ENCODE results near the gene NAALADL2.
"Not testable (repeated sequence)": the region's sequence is repeated elsewhere in the genome, so short reads cannot be mapped to it uniquely, and the experiment has no call there.

Gene NAALADL2

GRCh38 chr3:175357758-175358157 is 498.6 kb downstream of the NAALADL2 start:
- H3K27me3 ChIP-seq (ENCODE audit: control insufficient read depth, insufficient read depth, low read length), result no peaks in the 10 kb centered on the region
- H3K9ac ChIP-seq (ENCODE audit: low read length), result no peak overlapping the region
- no peaks in the 10 kb centered on the region for H3K36me3 ChIP-seq (ENCODE audit: control insufficient read depth, insufficient read depth, low read length)
- H3K27ac ChIP-seq (ENCODE audit: low read depth, low read length), result no peak overlapping the region
- H3K9me3 ChIP-seq (ENCODE audit: control insufficient read depth, insufficient read depth, low read depth, low read length), result 0 out of 2 replicates have a peak, but pooled peaks cover 4% of the 10 kb centered on the region
- no peak overlapping the region for H3K4me3 ChIP-seq (ENCODE audit: low read depth, low read length)
- H3K4me1 ChIP-seq (ENCODE audit: control insufficient read depth, insufficient read depth, low read length), result no peaks in the 10 kb centered on the region

- no peak overlapping the region for H3K4me3 ChIP-seq (ENCODE audit: low read depth, low read length)
- H3K27me3 ChIP-seq (ENCODE audit: control insufficient read depth, insufficient read depth, low read length), result no peaks in the 10 kb centered on the region
- no peak overlapping the region for H3K27ac ChIP-seq (ENCODE audit: low read depth, low read length)
- no peaks in the 10 kb centered on the region for H3K4me1 ChIP-seq (ENCODE audit: control insufficient read depth, insufficient read depth, low read length)
- no peak overlapping the region for H3K9ac ChIP-seq (ENCODE audit: low read length)
- H3K36me3 ChIP-seq (ENCODE audit: control insufficient read depth, insufficient read depth, low read length), result no peaks in the 10 kb centered on the region
- H3K9me3 ChIP-seq (ENCODE audit: control insufficient read depth, insufficient read depth, low read depth, low read length), result 0 out of 2 replicates have a peak, but pooled peaks cover 6% of the 10 kb centered on the region
These were observed 499.8 kb downstream of the NAALADL2 start for GRCh38 chr3:175358935-175359334.

- H3K27ac ChIP-seq (ENCODE audit: low read depth, low read length); H3K36me3 ChIP-seq (ENCODE audit: control insufficient read depth, insufficient read depth, low read length): not testable (repeated sequence)
These were observed 511.3 kb downstream of the NAALADL2 start for GRCh38 chr3:175370426-175370825.

GRCh38 chr3:175371187-175371586 is 512.1 kb downstream of the NAALADL2 start:
- not testable (repeated sequence) for H3K9ac ChIP-seq (ENCODE audit: low read length)

More at GRCh38 chr3:175370426-175370825, 511.3 kb downstream of the NAALADL2 start:
- H3K4me1 ChIP-seq (ENCODE audit: control insufficient read depth, insufficient read depth, low read length); H3K9ac ChIP-seq (ENCODE audit: low read length); H3K27me3 ChIP-seq (ENCODE audit: control insufficient read depth, insufficient read depth, low read length); H3K9me3 ChIP-seq (ENCODE audit: control insufficient read depth, insufficient read depth, low read depth, low read length); H3K4me3 ChIP-seq (ENCODE audit: low read depth, low read length): not testable (repeated sequence)

GRCh38 chr3:175374705-175375104 is 515.6 kb downstream of the NAALADL2 start:
- Histone ChIP-seq H3K27me3 (ENCODE audit: control insufficient read depth, insufficient read depth, low read length) (no peaks in the 10 kb centered on the region), H3K9ac (ENCODE audit: low read length) (no peak overlapping the region), H3K4me1 (ENCODE audit: control insufficient read depth, insufficient read depth, low read length) (no peaks in the 10 kb centered on the region), H3K36me3 (ENCODE audit: control insufficient read depth, insufficient read depth, low read length) (no peaks in the 10 kb centered on the region), H3K27ac (ENCODE audit: low read depth, low read length) (no peak overlapping the region), H3K4me3 (ENCODE audit: low read depth, low read length) (no peak overlapping the region), H3K9me3 (ENCODE audit: control insufficient read depth, insufficient read depth, low read depth, low read length) (no peaks in the 10 kb centered on the region)

More at GRCh38 chr3:175371187-175371586, 512.1 kb downstream of the NAALADL2 start:
- H3K27me3 ChIP-seq (ENCODE audit: control insufficient read depth, insufficient read depth, low read length); H3K27ac ChIP-seq (ENCODE audit: low read depth, low read length); H3K9me3 ChIP-seq (ENCODE audit: control insufficient read depth, insufficient read depth, low read depth, low read length); H3K4me3 ChIP-seq (ENCODE audit: low read depth, low read length); H3K36me3 ChIP-seq (ENCODE audit: control insufficient read depth, insufficient read depth, low read length); H3K4me1 ChIP-seq (ENCODE audit: control insufficient read depth, insufficient read depth, low read length): not testable (repeated sequence)

GRCh38 chr3:175378348-175378747 is 519.2 kb downstream of the NAALADL2 start:
- H3K27me3 ChIP-seq (ENCODE audit: control insufficient read depth, insufficient read depth, low read length), result no peaks in the 10 kb centered on the region
- H3K36me3 ChIP-seq (ENCODE audit: control insufficient read depth, insufficient read depth, low read length), result no peaks in the 10 kb centered on the region
- H3K27ac ChIP-seq (ENCODE audit: low read depth, low read length), result no peak overlapping the region
- no peak overlapping the region for H3K4me3 ChIP-seq (ENCODE audit: low read depth, low read length)
- H3K9me3 ChIP-seq (ENCODE audit: control insufficient read depth, insufficient read depth, low read depth, low read length), result no peaks in the 10 kb centered on the region
- no peak overlapping the region for H3K9ac ChIP-seq (ENCODE audit: low read length)
- no peaks in the 10 kb centered on the region for H3K4me1 ChIP-seq (ENCODE audit: control insufficient read depth, insufficient read depth, low read length)

GRCh38 chr3:175381685-175382084 is 522.6 kb downstream of the NAALADL2 start:
- no peaks in the 10 kb centered on the region for H3K27me3 ChIP-seq (ENCODE audit: control insufficient read depth, insufficient read depth, low read length)
- no peaks in the 10 kb centered on the region for H3K4me1 ChIP-seq (ENCODE audit: control insufficient read depth, insufficient read depth, low read length)
- H3K36me3 ChIP-seq (ENCODE audit: control insufficient read depth, insufficient read depth, low read length), result no peaks in the 10 kb centered on the region
- H3K9ac ChIP-seq (ENCODE audit: low read length), result no peak overlapping the region
- H3K9me3 ChIP-seq (ENCODE audit: control insufficient read depth, insufficient read depth, low read depth, low read length), result no peaks in the 10 kb centered on the region
- H3K27ac ChIP-seq (ENCODE audit: low read depth, low read length), result no peak overlapping the region
- no peak overlapping the region for H3K4me3 ChIP-seq (ENCODE audit: low read depth, low read length)

- Histone ChIP-seq H3K27ac (ENCODE audit: low read depth, low read length) (no peak overlapping the region), H3K27me3 (ENCODE audit: control insufficient read depth, insufficient read depth, low read length) (no peaks in the 10 kb centered on the region), H3K4me1 (ENCODE audit: control insufficient read depth, insufficient read depth, low read length) (no peaks in the 10 kb centered on the region), H3K9ac (ENCODE audit: low read length) (no peak overlapping the region), H3K4me3 (ENCODE audit: low read depth, low read length) (no peak overlapping the region), H3K36me3 (ENCODE audit: control insufficient read depth, insufficient read depth, low read length) (no peaks in the 10 kb centered on the region), H3K9me3 (ENCODE audit: control insufficient read depth, insufficient read depth, low read depth, low read length) (no peaks in the 10 kb centered on the region)
These were observed 524.2 kb downstream of the NAALADL2 start for GRCh38 chr3:175383371-175383770.

GRCh38 chr3:175383813-175384212 is 524.7 kb downstream of the NAALADL2 start:
- H3K4me3 ChIP-seq (ENCODE audit: low read depth, low read length), result no peak overlapping the region

GRCh38 chr3:175384569-175384968 is 525.4 kb downstream of the NAALADL2 start:
- no peaks in the 10 kb centered on the region for H3K9me3 ChIP-seq (ENCODE audit: control insufficient read depth, insufficient read depth, low read depth, low read length)
- H3K9ac ChIP-seq (ENCODE audit: low read length), result no peak overlapping the region
- no peak overlapping the region for H3K4me3 ChIP-seq (ENCODE audit: low read depth, low read length)
- H3K4me1 ChIP-seq (ENCODE audit: control insufficient read depth, insufficient read depth, low read length), result peaks cover 3% of the 10 kb centered on the region; the same call in 1 of the 2 replicates
- H3K27ac ChIP-seq (ENCODE audit: low read depth, low read length), result no peak overlapping the region
- H3K27me3 ChIP-seq (ENCODE audit: control insufficient read depth, insufficient read depth, low read length), result no peaks in the 10 kb centered on the region
- H3K36me3 ChIP-seq (ENCODE audit: control insufficient read depth, insufficient read depth, low read length), result no peaks in the 10 kb centered on the region

More at GRCh38 chr3:175383813-175384212, 524.7 kb downstream of the NAALADL2 start:
- Histone ChIP-seq H3K9ac (ENCODE audit: low read length) (no peak overlapping the region), H3K4me1 (ENCODE audit: control insufficient read depth, insufficient read depth, low read length) (no peaks in the 10 kb centered on the region), H3K9me3 (ENCODE audit: control insufficient read depth, insufficient read depth, low read depth, low read length) (no peaks in the 10 kb centered on the region), H3K36me3 (ENCODE audit: control insufficient read depth, insufficient read depth, low read length) (no peaks in the 10 kb centered on the region), H3K27me3 (ENCODE audit: control insufficient read depth, insufficient read depth, low read length) (no peaks in the 10 kb centered on the region), H3K27ac (ENCODE audit: low read depth, low read length) (no peak overlapping the region)

- no peaks in the 10 kb centered on the region for H3K27me3 ChIP-seq (ENCODE audit: control insufficient read depth, insufficient read depth, low read length)
- H3K9ac ChIP-seq (ENCODE audit: low read length), result no peak overlapping the region
- peaks cover 4% of the 10 kb centered on the region; the same call in 1 of the 2 replicates for H3K4me1 ChIP-seq (ENCODE audit: control insufficient read depth, insufficient read depth, low read length)
- no peaks in the 10 kb centered on the region for H3K36me3 ChIP-seq (ENCODE audit: control insufficient read depth, insufficient read depth, low read length)
- H3K4me3 ChIP-seq (ENCODE audit: low read depth, low read length), result no peak overlapping the region
- H3K9me3 ChIP-seq (ENCODE audit: control insufficient read depth, insufficient read depth, low read depth, low read length), result no peaks in the 10 kb centered on the region
- H3K27ac ChIP-seq (ENCODE audit: low read depth, low read length), result no peak overlapping the region
These were observed 527.5 kb downstream of the NAALADL2 start for GRCh38 chr3:175386630-175387029.

GRCh38 chr3:175389560-175389959 is 530.4 kb downstream of the NAALADL2 start:
- Histone ChIP-seq H3K27ac (ENCODE audit: low read depth, low read length) (no peak overlapping the region; the same call in 1 of the 2 replicates), H3K36me3 (ENCODE audit: control insufficient read depth, insufficient read depth, low read length) (no peaks in the 10 kb centered on the region), H3K9me3 (ENCODE audit: control insufficient read depth, insufficient read depth, low read depth, low read length) (no peaks in the 10 kb centered on the region), H3K9ac (ENCODE audit: low read length) (no peak overlapping the region), H3K27me3 (ENCODE audit: control insufficient read depth, insufficient read depth, low read length) (no peaks in the 10 kb centered on the region), H3K4me3 (ENCODE audit: low read depth, low read length) (no peak overlapping the region), H3K4me1 (ENCODE audit: control insufficient read depth, insufficient read depth, low read length) (peaks cover 4% of the 10 kb centered on the region; the same call in 1 of the 2 replicates)

Data from HUES6 (cell line).